CD4-positive, alpha-beta T cell treated with Interleukin-15 for 4 hours (primary cell): ENCODE data around the gene FGF19.

Source experiments
- DNase-seq: peaks from one replicate; pipeline ENCODE4 v3.0.0-alpha.2; 2020; ENCODE audit warnings: low spot score

The FGF19 gene

DNA sequence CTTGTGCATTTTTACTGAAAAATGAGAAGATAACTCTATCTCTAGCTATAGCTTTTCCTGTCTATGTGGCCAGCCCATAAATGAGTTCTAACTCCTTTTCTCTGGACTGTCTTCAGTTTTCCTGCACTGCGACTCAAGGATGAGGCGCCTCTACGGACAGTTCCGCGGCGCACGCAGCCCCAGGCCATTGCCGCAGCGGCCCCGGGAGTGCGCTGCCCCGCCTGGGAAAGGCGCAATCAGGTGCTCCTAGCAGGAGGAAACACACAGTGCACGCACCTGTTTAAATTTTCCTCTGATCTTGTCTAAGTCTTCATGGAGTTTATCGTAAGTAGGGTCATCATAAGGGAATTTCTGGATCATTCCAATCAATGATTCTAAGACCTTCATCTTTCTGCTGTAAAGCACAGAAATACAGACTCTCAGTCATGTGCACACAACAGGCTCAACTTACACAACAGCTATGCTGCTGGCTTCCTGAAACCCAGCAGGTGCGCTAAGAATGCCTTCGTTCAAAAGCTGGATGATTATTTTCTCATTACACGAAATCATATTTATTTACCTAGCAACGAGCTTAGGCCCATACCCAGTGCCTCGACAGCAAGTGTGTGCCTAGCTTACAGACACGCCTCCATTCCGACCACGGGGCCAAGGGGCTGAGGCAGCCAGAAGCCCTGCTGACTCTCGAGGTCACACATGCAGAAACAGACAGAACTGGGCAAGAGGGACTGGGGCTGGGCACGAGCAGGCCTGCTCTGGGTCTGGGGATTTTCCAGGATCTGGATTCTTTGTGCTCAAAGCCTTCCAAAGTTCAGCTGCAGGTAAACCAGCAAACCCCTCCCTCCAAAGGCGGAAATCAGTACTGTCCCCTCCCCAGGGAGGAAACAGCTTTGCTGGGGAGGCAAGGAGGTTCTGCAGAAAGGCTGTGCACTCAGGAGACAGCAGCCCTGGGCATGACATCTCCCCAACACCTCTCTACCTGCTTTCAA lies 35.9 kb downstream of the FGF19 start:
- DNase-seq = no peak

DNA sequence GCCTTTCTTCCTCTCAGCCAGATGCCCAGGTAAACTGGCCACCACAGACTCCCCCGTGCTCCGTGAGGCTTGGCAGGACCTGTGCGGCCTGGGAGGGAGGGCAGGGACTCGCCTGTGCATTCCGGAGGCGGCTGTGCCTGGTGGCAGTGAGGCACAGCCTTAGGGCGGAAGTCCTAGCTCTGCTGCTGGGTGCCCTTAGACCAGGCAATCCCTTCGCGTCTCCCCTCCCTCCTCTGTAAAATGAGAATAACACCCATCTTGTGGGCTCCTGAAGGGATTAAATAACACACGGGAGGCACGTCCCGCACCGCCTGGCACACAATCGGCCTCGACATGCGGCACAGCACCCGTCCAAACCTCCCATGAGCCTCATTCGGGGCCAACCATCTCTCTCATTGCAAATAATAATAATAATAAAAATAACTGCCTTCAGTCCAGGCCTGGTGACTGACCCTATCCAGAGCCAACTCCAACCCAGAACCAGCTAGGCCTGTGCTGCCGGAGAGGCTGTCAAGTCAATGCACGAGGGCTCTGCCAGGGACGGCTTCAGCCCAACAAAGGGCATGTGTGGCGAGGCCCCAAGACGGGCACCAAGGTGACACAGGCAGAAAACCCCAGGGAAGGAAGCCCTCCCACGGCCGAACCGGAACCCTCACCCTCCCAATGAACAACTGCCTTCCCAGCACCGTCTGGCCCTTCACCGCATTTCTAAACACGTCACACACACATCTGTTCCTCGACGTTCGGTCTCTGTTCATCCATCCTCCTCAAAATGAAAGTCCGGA lies 36.9 kb downstream of the FGF19 start:
- DNase-seq = no peak

DNA sequence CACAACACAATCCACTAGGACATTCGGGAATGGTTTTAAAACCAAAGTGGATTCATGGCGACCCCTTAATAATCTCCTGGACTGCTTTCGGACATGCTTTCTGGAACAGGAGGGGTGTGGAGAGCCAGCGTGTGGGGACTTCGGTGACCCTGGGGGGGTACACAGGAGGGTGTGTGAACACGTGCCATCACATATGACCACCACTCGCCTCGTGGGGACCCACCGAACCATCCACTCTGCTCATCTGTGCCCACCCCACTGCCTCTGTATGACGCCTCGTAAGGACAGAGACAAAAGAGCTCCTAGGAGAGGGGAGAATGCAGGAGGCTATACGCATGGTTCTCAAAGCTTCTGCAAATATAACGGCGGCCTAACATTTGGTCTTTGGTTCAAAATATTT lies 37.6 kb downstream of the FGF19 start:
- no peak for DNase-seq

GRCh38 chr11:69665669-69666068 lies 38.2 kb downstream of the FGF19 start:
- DNase-seq = no peak

DNA sequence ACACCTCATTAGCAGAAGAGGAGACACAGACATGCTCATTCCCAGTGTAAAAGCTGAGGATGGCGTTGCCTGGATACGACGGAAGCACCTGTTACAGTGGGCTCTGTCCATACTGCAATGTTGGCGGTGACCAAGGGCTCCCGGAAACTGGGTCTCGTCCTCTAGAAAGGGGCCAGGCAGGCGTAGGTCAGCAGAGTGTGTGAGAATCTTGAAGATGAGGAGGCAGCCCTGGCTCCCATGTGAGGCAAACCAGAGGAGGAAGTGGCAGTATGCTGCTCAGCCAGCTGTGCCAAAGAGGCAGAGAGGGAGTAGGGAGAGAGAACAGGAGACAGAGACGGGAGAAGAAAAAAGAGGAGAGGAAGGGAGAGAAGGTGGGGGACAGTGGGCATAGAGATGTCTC lies 38.9 kb downstream of the FGF19 start:
- no peak for DNase-seq

DNA sequence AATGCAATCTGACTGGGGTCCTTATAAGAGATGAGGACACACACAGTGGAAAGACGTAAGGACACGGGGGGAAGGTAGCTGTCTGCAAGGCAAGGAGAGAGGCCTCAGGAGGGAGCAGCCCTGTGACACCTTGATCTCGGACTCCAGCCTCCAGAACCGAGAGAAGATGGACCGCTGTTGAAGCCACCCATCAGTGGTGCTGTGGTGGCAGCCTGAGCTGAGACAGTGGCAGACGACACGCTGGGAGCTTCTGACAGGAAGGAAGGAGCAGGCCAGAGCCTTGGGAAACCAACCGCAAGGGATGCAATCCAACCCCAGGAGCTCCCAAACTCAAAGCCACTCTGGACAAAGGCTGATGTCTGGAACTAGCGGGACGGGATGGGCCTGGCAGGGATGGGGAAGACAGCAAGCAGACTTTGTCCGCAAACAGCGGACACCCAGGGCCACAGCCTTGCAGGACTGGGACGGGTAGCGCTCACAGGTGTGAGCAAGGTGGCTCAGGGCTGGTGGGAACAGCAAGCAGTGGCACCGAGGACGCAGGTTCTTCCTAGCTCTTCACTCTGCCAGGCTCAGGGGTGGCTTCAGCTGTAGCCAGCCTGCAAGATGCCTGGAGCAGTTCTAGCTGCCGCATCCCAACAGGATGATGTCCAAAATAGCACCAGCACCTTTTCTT lies 39.6 kb downstream of the FGF19 start:
- DNase-seq = no peak

DNA sequence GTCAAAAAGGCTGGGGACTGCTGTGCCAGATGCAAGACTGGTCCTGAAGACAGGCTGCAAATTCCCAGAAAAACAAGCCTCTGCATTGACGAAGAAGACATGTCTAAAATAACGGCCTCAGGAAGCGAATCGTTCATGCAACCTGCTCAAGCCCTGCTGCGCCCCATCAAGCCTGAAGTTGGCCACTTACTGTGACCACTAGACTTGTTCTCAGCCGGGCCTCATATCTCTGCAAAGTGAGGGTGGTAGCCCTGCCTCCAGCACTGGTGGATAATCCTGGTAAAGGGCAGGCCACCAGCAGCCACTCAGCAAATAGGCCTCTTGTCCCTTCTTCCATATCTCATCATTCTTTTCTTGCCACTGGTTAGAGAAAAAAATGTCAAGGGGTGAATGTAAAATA lies 40.5 kb downstream of the FGF19 start:
- no peak for DNase-seq

DNA sequence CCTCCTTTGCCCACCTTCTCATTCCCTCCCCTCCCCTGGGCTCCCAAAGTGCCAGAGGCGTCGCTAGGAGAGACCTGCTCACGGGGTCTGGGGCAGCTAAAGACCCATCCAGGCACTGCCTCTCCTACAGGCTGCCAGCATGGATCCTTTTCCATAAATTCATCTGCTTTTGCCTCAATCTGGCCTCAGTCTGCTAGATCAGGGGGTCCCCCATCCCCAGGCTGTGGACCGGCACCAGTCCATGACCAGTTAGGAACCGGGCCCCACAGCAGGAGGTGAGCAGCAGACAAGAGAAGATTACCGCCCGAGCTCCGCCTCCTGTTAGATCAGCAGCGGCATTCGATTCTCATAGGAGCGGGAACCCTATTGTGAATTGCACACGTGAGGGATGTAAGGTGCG lies 41.0 kb downstream of the FGF19 start:
- no peak for DNase-seq

GRCh38 chr11:69662021-69662698 lies 41.7 kb downstream of the FGF19 start:
- no peak for DNase-seq

GRCh38 chr11:69661413-69661715 lies 42.5 kb downstream of the FGF19 start:
- DNase-seq = no peak

- DNase-seq = no peak
Measured at GRCh38 chr11:69660001-69660500, 43.8 kb downstream of the FGF19 start.

- no peak for DNase-seq
Measured at GRCh38 chr11:69659591-69659990, 44.2 kb downstream of the FGF19 start.

DNA sequence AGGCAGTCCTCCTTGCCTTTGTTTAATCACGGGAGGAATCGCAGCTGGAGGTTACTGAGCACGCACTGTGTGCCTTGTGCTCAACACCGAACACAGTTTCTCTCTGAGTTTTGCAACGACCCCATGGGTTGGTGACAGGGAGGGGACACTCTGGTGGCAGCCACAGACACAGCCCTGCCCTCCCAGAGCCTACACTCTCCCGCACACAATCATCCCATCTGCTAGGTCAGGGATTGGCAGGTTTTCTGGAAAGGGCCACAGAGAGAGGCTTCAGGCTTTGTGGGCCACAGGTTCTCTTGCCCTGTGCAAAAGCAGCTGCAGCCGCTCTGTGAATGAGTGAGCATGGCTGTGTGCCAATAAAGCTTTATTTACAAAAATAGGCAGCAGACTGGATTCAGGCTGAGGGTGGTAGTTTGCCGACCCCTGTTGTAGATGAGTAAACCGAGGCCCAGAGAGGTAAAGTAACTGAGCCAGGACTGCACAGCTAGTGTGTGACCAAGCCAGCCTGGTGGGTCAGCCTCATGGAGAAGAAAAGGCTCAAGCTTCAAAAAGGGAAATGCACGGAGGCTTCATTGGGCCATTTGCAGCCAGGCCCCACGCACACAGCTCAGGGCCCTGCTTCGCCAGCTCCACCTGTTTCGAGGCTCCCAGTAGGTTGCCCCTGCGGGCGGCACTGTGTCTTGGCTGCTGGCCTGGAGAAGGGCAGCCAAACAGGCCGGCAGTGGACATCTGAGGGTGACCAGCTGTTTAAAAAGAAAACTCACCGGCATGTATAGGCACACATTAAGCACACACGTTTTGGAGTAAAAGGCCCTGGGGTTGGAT lies 45.0 kb downstream of the FGF19 start:
- DNase-seq = no peak

GRCh38 chr11:69657911-69658625 lies 45.8 kb downstream of the FGF19 start:
- no peak for DNase-seq

GRCh38 chr11:69657456-69657910 lies 46.3 kb downstream of the FGF19 start:
- DNase-seq = no peak

- DNase-seq = no peak
Measured at GRCh38 chr11:69656536-69657455, 47.0 kb downstream of the FGF19 start.

GRCh38 chr11:69655479-69656428 lies 48.1 kb downstream of the FGF19 start:
- no peak for DNase-seq
